ENCODE results near the gene RHBDL1. TPM values are rescaled to one million over a fixed set of nuclear protein-coding genes. Genes with fewer than 3 reads are reported as not detected.

Gene RHBDL1
- polyA plus RNA-seq, 1 donor from 2014 or later, result 7.2 TPM

DNA sequence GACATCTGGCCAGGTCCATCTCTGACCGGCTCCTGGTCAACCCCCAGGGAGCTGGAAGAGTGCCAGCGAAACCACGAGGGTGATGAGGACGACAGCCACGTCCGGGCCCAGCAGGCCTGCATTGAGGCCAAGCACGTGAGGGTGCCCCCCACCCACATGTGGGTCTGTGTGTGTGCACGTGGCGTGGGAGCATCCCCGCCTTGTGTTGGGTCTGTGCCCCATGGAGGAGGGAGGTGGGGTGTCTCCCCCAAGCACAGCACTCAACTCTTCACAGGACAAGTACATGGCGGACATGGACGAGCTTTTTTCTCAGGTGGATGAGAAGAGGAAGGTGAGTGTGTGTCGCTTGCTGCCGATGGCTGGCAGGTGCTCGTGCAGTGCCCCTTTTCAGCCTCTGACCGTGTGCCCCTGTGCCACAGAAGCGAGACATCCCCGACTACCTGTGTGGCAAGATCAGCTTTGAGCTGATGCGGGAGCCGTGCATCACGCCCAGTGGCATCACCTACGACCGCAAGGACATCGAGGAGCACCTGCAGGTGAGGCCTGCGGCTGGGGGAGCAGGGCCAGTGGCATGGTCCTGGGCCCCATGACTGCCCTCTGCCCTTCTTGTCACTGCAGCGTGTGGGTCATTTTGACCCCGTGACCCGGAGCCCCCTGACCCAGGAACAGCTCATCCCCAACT lies 6.4 kb downstream of the RHBDL1 start:
- no peaks in the 10 kb centered on the region for H3K27me3 ChIP-seq (ENCODE audit: insufficient read depth, low read depth, low read length)
- H3K9me2 ChIP-seq (ENCODE audit: insufficient read depth, low read length), result no peaks in the 10 kb centered on the region
- no peaks in the 10 kb centered on the region for H3K36me3 ChIP-seq (ENCODE audit: insufficient read depth, low read length)
- H2AFZ ChIP-seq (ENCODE audit: low read depth, low read length), result no peak overlapping the region
- H3K4me2 ChIP-seq (ENCODE audit: low read length), result no peak overlapping the region
- H3K9me3 ChIP-seq (ENCODE audit: low read length), result no peaks in the 10 kb centered on the region
- no peak overlapping the region for H3K27ac ChIP-seq (ENCODE audit: low read length)
- H3K79me2 ChIP-seq (replicated peaks; ENCODE audit: insufficient read depth, low read length), result peaks cover 20% of the 10 kb centered on the region
- H3K9ac ChIP-seq (ENCODE audit: low read length), result no peak overlapping the region
- peaks cover 6% of the 10 kb centered on the region for H4K20me1 ChIP-seq (ENCODE audit: insufficient read depth)
- TF ChIP-seq SMC3 (conservative IDR thresholded peaks at IDR 0.05; ENCODE audit: poor library complexity) (no peak), REST (IDR thresholded peaks at IDR 0.05; ENCODE audit: borderline replicate concordance) (no peak), POLR2AphosphoS5 (IDR thresholded peaks at IDR 0.05) (no peak), MXI1 (conservative IDR thresholded peaks at IDR 0.05; ENCODE audit: poor library complexity, severe bottlenecking) (no peak), EZH2 (IDR thresholded peaks at IDR 0.05; ENCODE audit: borderline replicate concordance, insufficient read depth, low read length, poor library complexity, severe bottlenecking) (no peak), EP300 (conservative IDR thresholded peaks at IDR 0.05; ENCODE audit: poor library complexity, severe bottlenecking) (no peak), RAD21 (conservative IDR thresholded peaks at IDR 0.05) (no peak), TAF1 (IDR thresholded peaks at IDR 0.05; ENCODE audit: low read depth) (no peak)
- TF ChIP-seq, protein P1, sequence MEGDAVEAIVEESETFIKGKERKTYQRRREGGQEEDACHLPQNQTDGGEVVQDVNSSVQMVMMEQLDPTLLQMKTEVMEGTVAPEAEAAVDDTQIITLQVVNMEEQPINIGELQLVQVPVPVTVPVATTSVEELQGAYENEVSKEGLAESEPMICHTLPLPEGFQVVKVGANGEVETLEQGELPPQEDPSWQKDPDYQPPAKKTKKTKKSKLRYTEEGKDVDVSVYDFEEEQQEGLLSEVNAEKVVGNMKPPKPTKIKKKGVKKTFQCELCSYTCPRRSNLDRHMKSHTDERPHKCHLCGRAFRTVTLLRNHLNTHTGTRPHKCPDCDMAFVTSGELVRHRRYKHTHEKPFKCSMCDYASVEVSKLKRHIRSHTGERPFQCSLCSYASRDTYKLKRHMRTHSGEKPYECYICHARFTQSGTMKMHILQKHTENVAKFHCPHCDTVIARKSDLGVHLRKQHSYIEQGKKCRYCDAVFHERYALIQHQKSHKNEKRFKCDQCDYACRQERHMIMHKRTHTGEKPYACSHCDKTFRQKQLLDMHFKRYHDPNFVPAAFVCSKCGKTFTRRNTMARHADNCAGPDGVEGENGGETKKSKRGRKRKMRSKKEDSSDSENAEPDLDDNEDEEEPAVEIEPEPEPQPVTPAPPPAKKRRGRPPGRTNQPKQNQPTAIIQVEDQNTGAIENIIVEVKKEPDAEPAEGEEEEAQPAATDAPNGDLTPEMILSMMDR (IDR thresholded peaks at IDR 0.05; ENCODE audit: poor library complexity, severe bottlenecking), result no peak
- peak overlapping the region; percentile 70 for H3K4me3 ChIP-seq (ENCODE audit: low read length)
- H3F3A ChIP-seq (ENCODE audit: insufficient read depth, low read length, poor library complexity, severe bottlenecking), result no peaks in the 10 kb centered on the region

GRCh38 chr16:682493-683395 lies 7.3 kb downstream of the RHBDL1 start:
- Histone ChIP-seq H3K4me3 (ENCODE audit: low read length) (peak overlapping the region; percentile 71), H2AFZ (ENCODE audit: low read depth, low read length) (no peak overlapping the region), H3K4me2 (ENCODE audit: low read length) (no peak overlapping the region)

More at GRCh38 chr16:682493-683395, 7.3 kb downstream of the RHBDL1 start:
- no peak for TF ChIP-seq EZH2 (IDR thresholded peaks at IDR 0.05; ENCODE audit: borderline replicate concordance, insufficient read depth, low read length, poor library complexity, severe bottlenecking)
- TF ChIP-seq POLR2AphosphoS5 (IDR thresholded peaks at IDR 0.05), result no peak
- no peak for TF ChIP-seq SMC3 (conservative IDR thresholded peaks at IDR 0.05; ENCODE audit: poor library complexity)
- TF ChIP-seq RAD21 (conservative IDR thresholded peaks at IDR 0.05), result no peak
- TF ChIP-seq MXI1 (conservative IDR thresholded peaks at IDR 0.05; ENCODE audit: poor library complexity, severe bottlenecking), result no peak
- no peak for TF ChIP-seq TAF1 (IDR thresholded peaks at IDR 0.05; ENCODE audit: low read depth)
- no peak for TF ChIP-seq EP300 (conservative IDR thresholded peaks at IDR 0.05; ENCODE audit: poor library complexity, severe bottlenecking)
- Histone ChIP-seq H3K27me3 (ENCODE audit: insufficient read depth, low read depth, low read length) (no peaks in the 10 kb centered on the region), H3K36me3 (ENCODE audit: insufficient read depth, low read length) (no peaks in the 10 kb centered on the region), H3K9ac (ENCODE audit: low read length) (no peak overlapping the region), H4K20me1 (ENCODE audit: insufficient read depth) (peaks cover 6% of the 10 kb centered on the region), H3K79me2 (replicated peaks; ENCODE audit: insufficient read depth, low read length) (peaks cover 20% of the 10 kb centered on the region), H3K9me3 (ENCODE audit: low read length) (no peaks in the 10 kb centered on the region), H3K9me2 (ENCODE audit: insufficient read depth, low read length) (no peaks in the 10 kb centered on the region), H3F3A (ENCODE audit: insufficient read depth, low read length, poor library complexity, severe bottlenecking) (no peaks in the 10 kb centered on the region), H3K27ac (ENCODE audit: low read length) (no peak overlapping the region)
